Skin epidermis (tissue), 12 donors: ENCODE data around the gene ZNF43.
"Not testable (repeated sequence)": the region's sequence is repeated elsewhere in the genome, so short reads cannot be mapped to it uniquely, and the experiment has no call there.

Source experiments
- H3K27ac ChIP-seq, 21 experiments: fragments of 200-600 bp; sonication (generic) in 11 of 21; one replicate each; pipeline ENCODE4 v1.5.0; 2020; ENCODE audit warnings: mild to moderate bottlenecking in 3 of 21, inconsistent platforms in 2 of 21, moderate library complexity in 2 of 21
- H3K4me3 ChIP-seq, 7 experiments: fragments of 200-600 bp; sonication (generic) in 2 of 7; one replicate each; pipeline ENCODE4 v1.5.0; 2020; ENCODE audit warnings: inconsistent platforms in 2 of 7, mild to moderate bottlenecking in 2 of 7, moderate library complexity in 1 of 7

ZNF43 gene

GRCh38 chr19:21835810-21836444, at the start of gene ZNF43:
TSS of gene ZNF43 (minus strand) at chr19:21836182. CDS start at chr19:21836038, 144 bp downstream.
- Histone ChIP-seq H3K4me3 (peak within 1 kb of the TSS; percentile 47 to 85 (median 66)), H3K27ac (peak within 1 kb of the TSS; percentile 37 to 94 (median 85))

- H3K27ac ChIP-seq, H3K4me3 ChIP-seq: not testable (repeated sequence)
Measured at GRCh38 chr19:21885516-21885915, 49.5 kb upstream of the ZNF43 start.

GRCh38 chr19:21884786-21885185, 48.8 kb upstream of the ZNF43 start:
- H3K4me3 ChIP-seq, H3K27ac ChIP-seq: not testable (repeated sequence)

DNA sequence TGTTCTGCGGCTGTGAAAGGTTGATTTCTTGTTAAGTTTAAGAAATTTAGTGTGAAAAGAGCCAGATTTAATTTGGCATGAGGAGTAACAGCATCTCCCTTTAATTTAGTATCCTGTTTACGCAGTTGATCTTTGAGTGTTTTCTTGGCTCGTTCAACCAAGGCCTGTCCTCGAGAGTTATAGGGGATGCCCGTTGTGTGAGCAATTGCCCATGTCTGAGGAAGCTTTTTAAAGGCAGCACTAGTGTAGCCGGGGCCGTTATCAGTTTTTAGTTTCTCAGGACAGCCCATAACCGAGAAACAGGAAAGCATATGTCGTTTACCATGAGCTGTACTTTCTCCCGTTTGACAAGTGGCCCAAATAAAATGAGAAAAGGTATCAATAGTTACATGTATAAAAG, 47.5 kb upstream of the ZNF43 start:
- H3K27ac ChIP-seq = no peak overlapping the region
- no peak overlapping the region for H3K4me3 ChIP-seq

DNA sequence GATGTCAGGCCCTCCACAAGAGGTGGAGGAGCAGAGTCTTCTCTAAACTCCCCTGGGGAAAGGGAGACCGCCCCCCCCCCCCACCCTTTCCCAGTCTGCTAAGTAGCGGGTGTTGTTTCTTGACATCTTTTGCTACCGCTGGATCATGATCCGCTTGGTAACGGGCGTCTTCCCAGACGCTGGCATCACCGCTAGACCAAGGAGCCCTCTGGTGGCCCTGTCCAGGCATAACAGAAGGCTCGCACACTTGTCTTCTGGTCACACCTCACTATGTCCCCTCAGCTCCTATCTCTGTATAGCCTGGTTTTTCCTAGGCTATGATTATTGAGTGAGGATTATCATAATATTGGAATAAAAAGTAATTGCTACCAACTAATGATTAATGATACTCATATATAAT, 44.8 kb upstream of the ZNF43 start:
- H3K4me3 ChIP-seq, H3K27ac ChIP-seq: not testable (repeated sequence)

- H3K4me3 ChIP-seq = no peak overlapping the region
- H3K27ac ChIP-seq = no peak overlapping the region
Measured at GRCh38 chr19:21878646-21879045, 42.7 kb upstream of the ZNF43 start.

- Histone ChIP-seq H3K27ac (no peak overlapping the region), H3K4me3 (no peak overlapping the region)
Measured at GRCh38 chr19:21877976-21878375, 42.0 kb upstream of the ZNF43 start.

GRCh38 chr19:21876608-21877007, 40.6 kb upstream of the ZNF43 start:
- not testable (repeated sequence) for H3K27ac ChIP-seq

GRCh38 chr19:21856773-21857514, 21.0 kb upstream of the ZNF43 start:
- Histone ChIP-seq H3K4me3 (no peak overlapping the region), H3K27ac (no peak overlapping the region)

More at GRCh38 chr19:21876608-21877007, 40.6 kb upstream of the ZNF43 start:
- H3K4me3 ChIP-seq = not testable (repeated sequence)

DNA sequence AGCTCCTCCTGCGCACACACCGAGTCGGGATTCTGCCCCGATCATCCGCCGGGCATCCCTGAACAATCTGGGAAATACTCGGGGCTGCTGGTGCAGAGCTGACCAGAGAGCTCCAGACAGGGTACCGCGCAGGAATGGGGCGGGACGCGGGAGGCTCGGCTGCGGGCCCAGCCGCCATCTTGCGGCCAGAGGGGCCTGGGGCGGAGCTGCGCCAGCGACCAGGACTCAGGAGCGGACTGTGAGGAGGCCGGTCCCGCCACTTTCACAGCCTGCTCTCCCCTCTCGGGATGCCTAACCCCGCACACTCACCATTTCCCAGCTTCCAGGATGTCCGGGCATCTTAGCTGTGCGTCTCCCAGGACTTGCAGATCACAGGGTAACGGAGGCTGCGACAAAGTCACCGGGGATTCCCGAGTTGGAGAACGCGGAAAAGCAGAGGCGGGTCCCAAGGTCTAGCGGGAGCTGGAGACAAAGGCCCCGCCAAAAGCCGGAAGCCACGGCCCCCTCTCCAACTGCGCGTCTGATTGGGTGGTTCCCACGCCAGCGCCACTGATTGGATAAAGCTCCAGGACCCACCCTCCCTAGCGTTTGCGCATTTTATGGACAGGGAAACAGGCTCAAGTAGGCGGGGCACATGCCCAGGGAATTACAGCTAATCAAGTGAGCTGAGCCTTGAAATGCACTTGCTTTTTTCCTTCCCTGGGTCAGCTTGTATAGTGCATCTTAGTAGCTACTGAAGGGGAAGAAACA, 15.8 kb upstream of the ZNF43 start:
- peak overlapping the region in 19 of 21 experiments; percentile 11 to 88 (median 71) for H3K27ac ChIP-seq
- peak overlapping the region; percentile 58 to 95 (median 73) for H3K4me3 ChIP-seq

DNA sequence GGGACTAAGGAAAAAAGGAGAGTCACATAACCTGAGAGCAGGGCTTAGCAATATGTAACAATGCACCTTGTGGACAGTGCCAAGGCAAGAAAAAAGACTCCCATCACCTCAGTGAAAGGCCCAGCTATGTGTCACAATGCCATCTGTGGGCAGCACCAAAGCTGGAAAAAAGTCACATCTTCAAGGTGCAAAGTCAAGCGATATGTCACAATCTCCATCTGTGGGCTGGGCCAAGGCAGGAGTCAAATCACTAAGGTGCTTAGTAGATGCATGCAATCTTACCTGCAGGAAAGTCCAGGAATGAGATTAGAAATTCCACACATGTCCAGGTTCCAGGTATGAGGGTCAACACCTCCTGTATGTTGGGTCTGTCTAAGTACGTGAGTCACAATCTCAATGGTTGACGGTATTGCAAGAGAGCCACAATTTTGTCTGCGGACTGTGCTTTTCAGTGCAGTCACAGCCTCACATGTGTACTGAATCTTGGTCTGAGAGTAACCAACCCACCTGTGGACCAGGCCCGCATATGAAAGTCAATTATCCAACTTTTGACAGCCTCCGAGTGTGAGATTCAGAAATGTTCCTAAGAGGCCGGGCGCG, 14.8 kb upstream of the ZNF43 start:
- Histone ChIP-seq H3K27ac (peak overlapping the region in 4 of 21 experiments; percentile 11 to 75 (median 48)), H3K4me3 (peak overlapping the region; percentile 58 to 95 (median 73))

DNA sequence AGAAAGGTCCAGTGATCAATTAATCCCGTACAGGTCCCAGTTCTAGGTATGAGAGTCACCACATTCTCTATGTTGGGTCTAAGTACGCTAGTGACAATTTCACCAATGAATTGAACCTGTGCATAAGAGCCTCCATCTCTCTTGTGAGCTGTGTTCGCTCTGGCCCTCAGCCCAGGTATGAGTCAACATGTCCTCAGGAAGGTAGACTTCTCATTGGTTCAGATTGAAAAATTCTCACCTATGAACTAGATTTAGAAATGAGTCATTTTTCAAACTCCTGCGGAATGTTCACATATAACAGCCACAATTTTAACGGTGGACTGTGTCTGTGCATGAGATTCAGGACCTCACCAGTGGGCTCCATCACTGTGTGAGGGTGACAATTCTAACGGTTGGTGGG, 12.7 kb upstream of the ZNF43 start:
- Histone ChIP-seq H3K27ac (no peak overlapping the region), H3K4me3 (no peak overlapping the region)

- H3K4me3 ChIP-seq = no peak overlapping the region
- H3K27ac ChIP-seq = no peak overlapping the region
Measured at GRCh38 chr19:21843081-21843480, 7.1 kb upstream of the ZNF43 start.

DNA sequence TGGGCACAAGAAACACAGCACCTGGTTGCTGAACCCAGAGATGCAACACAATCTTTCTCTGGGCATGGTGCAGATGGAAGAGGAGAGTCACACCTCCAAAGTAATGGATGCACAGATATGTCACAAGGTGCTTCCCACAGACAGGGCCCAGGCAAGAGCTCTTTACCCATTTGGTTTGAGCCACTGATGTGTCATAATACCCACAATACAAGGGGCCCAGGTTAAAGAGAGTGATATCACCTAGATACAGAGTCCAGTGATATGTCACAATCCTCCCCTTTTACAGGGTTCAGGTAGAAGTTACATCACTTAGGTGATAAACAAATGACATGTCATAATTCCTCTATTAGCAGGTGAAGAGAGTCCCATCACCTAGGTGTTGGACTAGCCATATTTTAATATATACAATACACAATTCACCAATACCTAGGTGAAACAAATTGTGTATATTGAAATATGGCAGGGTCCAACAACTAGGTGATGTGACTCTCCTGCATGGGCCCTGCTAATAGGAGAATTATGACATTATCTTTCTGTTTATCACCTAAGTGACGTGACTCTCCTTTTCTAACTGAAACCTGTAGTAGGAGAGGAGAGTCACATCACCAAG, 5.6 kb upstream of the ZNF43 start:
- H3K4me3 ChIP-seq = no peak overlapping the region
- no peak overlapping the region for H3K27ac ChIP-seq

- H3K4me3 ChIP-seq = no peak overlapping the region
- H3K27ac ChIP-seq = no peak overlapping the region
Measured at GRCh38 chr19:21841081-21841480, 5.1 kb upstream of the ZNF43 start.

DNA sequence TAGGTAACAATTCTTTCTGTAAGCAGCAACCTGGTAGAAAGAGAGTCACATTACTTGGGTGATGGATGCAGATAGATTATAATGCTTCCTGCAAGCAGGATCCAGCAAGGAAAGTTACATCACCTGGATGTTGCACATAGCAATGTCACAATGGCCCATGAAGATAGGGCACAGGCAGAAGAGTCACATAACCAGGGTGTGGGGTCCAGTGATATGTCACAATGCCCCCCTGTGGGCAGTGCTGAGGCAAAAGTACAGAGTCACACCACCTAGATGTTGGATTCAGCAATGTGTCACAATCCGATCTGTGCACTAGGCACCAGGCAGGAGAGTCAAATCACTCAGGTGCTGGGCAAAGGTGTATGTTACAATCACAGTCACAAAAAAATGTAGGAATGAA, 4.0 kb upstream of the ZNF43 start:
- Histone ChIP-seq H3K27ac (no peak overlapping the region), H3K4me3 (no peak overlapping the region)

DNA sequence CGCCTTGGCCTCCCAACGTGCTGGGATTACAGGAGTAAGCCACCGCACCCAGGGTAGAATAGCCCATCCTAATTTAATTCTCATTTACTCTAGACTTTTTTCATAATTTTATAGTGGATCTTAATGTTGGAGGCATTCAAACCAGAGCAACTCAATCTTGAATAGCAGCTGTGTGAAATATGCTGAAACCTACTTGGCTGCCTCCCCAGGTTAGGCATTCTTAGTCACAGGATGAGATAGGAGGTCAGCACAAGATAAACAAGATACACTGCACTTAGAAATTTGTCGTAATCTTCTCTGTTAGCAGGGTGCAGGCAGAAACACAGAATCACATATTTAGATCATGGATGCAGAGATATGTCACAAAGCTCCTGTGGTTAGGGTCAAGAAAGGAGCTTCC, 2.7 kb upstream of the ZNF43 start:
- Histone ChIP-seq H3K4me3 (no peak overlapping the region), H3K27ac (no peak overlapping the region)

- H3K27ac ChIP-seq = peak overlapping the region; percentile 37 to 94 (median 85)
- peak overlapping the region; percentile 47 to 85 (median 66) for H3K4me3 ChIP-seq
Measured at GRCh38 chr19:21835429-21835809, 563 bp downstream of the ZNF43 start.

GRCh38 chr19:21833733-21834132, 2.2 kb downstream of the ZNF43 start:
- Histone ChIP-seq H3K4me3 (no peak overlapping the region), H3K27ac (no peak overlapping the region)

GRCh38 chr19:21824679-21825078, 11.3 kb downstream of the ZNF43 start:
- Histone ChIP-seq H3K27ac (no peak overlapping the region), H3K4me3 (no peak overlapping the region)
